DND-41 (cell line): ENCODE results near the gene DAGLA.

ENCODE experiments used
- ATAC-seq: fragments of 200-7000 bp; cut with Tn5 transposase; 3 replicates; pipeline ENCODE4 v1.9.1; 2021; ENCODE audit warnings: low read depth; ENCODE audit not compliant: insufficient read depth
- DNase-seq: peaks from one replicate; pipeline ENCODE4 v3.0.0-alpha.2; 2020
- H2AFZ ChIP-seq: 2 replicates; pipeline ENCODE4 v1.6.0; 2012; ENCODE audit warnings: low read depth, low read length
- H3K27ac ChIP-seq: 2 replicates; pipeline ENCODE4 v1.5.1; 2012; ENCODE audit warnings: low read length, inconsistent platforms
- H3K27me3 ChIP-seq: fragments of 200-600 bp; sonication (generic); 2 replicates; pipeline ENCODE4 v1.6.0; 2012; ENCODE audit warnings: low read length, mild to moderate bottlenecking, inconsistent platforms; ENCODE audit not compliant: insufficient read depth, poor library complexity
- H3K36me3 ChIP-seq: 2 replicates; pipeline ENCODE4 v1.5.1; 2012; ENCODE audit warnings: low read length, inconsistent platforms; ENCODE audit not compliant: insufficient read depth
- H3K4me1 ChIP-seq: 2 replicates; pipeline ENCODE4 v1.5.1; 2012; ENCODE audit warnings: mild to moderate bottlenecking, low read length; ENCODE audit not compliant: insufficient read depth
- H3K4me2 ChIP-seq: 2 replicates; pipeline ENCODE4 v1.6.0; 2012; ENCODE audit warnings: mild to moderate bottlenecking, moderate library complexity, low read length, inconsistent platforms; ENCODE audit not compliant: insufficient read depth
- H3K4me3 ChIP-seq, 2 experiments: fragments of 200-600 bp in 1 of 2; shearing (Covaris generic) in 1 of 2; 2 replicates each; pipeline ENCODE4 v1.5.1; 2012 to 2016; ENCODE audit warnings: inconsistent platforms in 2 of 2, low read length in 2 of 2, mild to moderate bottlenecking in 2 of 2, low read depth in 1 of 2, moderate library complexity in 1 of 2
- H3K79me2 ChIP-seq: 2 replicates; pipeline ENCODE4 v1.6.0; 2012; ENCODE audit warnings: low read length, inconsistent platforms; ENCODE audit not compliant: insufficient read depth
- H3K9ac ChIP-seq: 2 replicates; pipeline ENCODE4 v1.6.0; 2012; ENCODE audit warnings: low read depth, mild to moderate bottlenecking, inconsistent platforms, low read length, moderate library complexity
- H3K9me3 ChIP-seq: 2 replicates; pipeline ENCODE4 v1.5.1; 2012; ENCODE audit warnings: low read length, moderate library complexity, mild to moderate bottlenecking, inconsistent platforms; ENCODE audit not compliant: insufficient read depth, severe bottlenecking
- H4K20me1 ChIP-seq: 2 replicates; pipeline ENCODE4 v1.6.0; 2012; ENCODE audit warnings: low read length; ENCODE audit not compliant: insufficient read depth
- EZH2 ChIP-seq: IDR thresholded peaks from 3 replicates; pipeline ENCODE4 v1.6.1; 2012; ENCODE audit warnings: borderline replicate concordance, low read depth, mild to moderate bottlenecking, moderate library complexity, low read length, inconsistent platforms; ENCODE audit not compliant: severe bottlenecking
- TF ChIP-seq, protein P1 (sequence below): IDR thresholded peaks from 2 replicates; pipeline ENCODE4 v1.5.1; 2012; ENCODE audit warnings: borderline replicate concordance, low read length, moderate library complexity, mild to moderate bottlenecking; ENCODE audit not compliant: poor library complexity, severe bottlenecking; ENCODE audit errors: extremely low read depth

Gene DAGLA

DNA sequence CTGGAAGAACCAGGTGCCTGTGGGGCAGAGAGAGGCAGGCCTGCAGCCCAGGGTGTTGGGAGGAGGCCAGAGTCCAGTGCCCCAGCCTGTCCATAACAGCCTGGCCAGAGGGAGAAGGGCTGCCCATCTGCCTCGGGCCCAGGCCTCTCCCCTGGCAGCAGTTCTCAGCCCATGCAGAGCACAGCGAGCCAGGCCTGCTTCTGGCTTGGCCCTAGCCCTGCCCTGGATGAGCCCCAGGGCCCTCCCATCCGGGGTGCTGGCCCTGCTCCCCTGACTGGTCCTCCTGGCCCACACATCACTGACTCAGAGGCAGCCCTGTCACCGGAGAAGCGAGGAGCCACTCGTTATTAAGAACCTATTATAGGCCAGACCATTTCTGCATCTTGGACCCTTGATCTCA is 52.5 kb downstream of the DAGLA start:
- H3K79me2 ChIP-seq = no peaks in the 10 kb centered on the region
- no peaks in the 10 kb centered on the region for H3K9me3 ChIP-seq
- H3K36me3 ChIP-seq = no peaks in the 10 kb centered on the region
- H3K4me1 ChIP-seq = no peaks in the 10 kb centered on the region
- H4K20me1 ChIP-seq = peaks cover 8% of the 10 kb centered on the region
- H3K27me3 ChIP-seq = no peaks in the 10 kb centered on the region
- no peak overlapping the region for H3K9ac ChIP-seq
- no peak overlapping the region for H3K4me2 ChIP-seq
- H3K27ac ChIP-seq = no peak overlapping the region
- TF ChIP-seq, protein P1, sequence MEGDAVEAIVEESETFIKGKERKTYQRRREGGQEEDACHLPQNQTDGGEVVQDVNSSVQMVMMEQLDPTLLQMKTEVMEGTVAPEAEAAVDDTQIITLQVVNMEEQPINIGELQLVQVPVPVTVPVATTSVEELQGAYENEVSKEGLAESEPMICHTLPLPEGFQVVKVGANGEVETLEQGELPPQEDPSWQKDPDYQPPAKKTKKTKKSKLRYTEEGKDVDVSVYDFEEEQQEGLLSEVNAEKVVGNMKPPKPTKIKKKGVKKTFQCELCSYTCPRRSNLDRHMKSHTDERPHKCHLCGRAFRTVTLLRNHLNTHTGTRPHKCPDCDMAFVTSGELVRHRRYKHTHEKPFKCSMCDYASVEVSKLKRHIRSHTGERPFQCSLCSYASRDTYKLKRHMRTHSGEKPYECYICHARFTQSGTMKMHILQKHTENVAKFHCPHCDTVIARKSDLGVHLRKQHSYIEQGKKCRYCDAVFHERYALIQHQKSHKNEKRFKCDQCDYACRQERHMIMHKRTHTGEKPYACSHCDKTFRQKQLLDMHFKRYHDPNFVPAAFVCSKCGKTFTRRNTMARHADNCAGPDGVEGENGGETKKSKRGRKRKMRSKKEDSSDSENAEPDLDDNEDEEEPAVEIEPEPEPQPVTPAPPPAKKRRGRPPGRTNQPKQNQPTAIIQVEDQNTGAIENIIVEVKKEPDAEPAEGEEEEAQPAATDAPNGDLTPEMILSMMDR = no peak
- TF ChIP-seq EZH2 = no peak
- H2AFZ ChIP-seq = no peak overlapping the region
- no peak for DNase-seq
- ATAC-seq = no peak
- no peak overlapping the region for H3K4me3 ChIP-seq

DNA sequence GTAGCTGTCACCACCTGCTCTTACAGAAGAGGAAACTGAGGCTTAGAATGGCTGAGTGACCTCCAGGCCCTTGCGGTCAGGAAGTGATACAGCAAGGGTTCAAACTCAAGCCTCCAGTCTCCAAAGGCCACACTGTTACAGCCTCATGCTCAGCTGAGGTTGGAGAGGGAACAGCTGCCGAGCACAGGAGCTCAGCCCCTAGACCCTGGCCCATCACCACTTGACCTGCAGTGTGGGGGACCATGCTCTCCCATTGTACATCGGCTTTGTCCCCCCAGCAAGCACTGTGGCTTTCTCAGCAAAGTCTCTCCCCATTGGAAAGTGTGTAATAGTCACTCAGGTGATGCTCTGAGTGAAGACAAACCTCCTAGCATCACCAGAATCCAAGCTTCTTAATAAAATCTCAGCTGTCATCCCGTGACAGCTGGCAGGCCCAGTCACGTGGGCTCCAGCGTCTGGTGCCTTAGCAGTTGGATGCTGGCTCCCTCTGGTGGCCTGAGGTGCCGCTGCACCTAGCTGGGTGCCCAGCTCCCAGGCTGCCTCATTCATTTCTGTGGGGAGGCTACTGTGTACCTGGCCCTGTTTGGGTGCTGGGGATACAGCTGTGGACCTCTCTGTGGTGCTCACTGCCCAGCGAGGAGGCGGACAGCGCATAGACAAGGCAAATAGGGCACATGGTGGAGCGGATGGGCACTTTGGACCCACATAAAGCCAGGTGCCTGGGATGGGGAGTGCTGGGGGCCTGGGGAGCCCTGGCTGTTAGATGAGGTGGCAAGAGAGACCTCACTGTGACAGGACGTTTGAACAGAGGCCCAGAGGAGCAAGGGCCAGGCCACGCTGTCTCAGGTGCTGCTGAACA is 53.2 kb downstream of the DAGLA start:
- Histone ChIP-seq H3K79me2 (no peaks in the 10 kb centered on the region), H3K4me1 (no peaks in the 10 kb centered on the region), H3K9me3 (no peaks in the 10 kb centered on the region), H3K27ac (no peak overlapping the region), H3K4me3 (no peak overlapping the region), H3K27me3 (no peaks in the 10 kb centered on the region), H2AFZ (peak overlapping the region; percentile 24; the same call in 1 of the 2 replicates), H3K9ac (no peak overlapping the region), H3K4me2 (no peak overlapping the region), H4K20me1 (peaks cover 8% of the 10 kb centered on the region), H3K36me3 (no peaks in the 10 kb centered on the region)
- peak; percentile 81 for DNase-seq
- peak; percentile 98 for ATAC-seq
- TF ChIP-seq EZH2 = no peak
- TF ChIP-seq, protein P1 = peak; percentile 99

DNA sequence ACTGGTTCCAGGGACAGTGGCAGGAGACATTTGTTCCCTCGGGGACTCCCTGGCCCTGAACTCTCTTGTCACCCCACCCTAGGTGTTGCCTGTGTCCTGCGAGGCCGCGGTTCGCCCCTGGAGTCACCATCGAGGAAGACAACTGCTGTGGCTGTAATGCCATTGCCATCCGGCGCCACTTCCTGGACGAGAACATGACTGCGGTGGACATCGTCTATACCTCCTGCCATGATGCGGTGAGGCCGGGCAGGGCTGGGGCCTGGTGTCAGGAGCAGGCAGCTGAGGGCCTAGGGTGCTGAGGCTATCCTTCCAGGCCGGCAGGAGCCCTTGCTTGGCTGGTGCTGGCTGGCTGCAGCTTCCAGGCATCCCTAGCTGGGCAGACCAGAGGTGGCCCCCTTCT is 54.6 kb downstream of the DAGLA start:
- no peak overlapping the region for H3K4me2 ChIP-seq
- TF ChIP-seq EZH2 = no peak
- TF ChIP-seq, protein P1 = no peak
- H2AFZ ChIP-seq = no peak overlapping the region
- no peaks in the 10 kb centered on the region for H3K4me1 ChIP-seq
- no peaks in the 10 kb centered on the region for H3K9me3 ChIP-seq
- ATAC-seq = no peak
- no peaks in the 10 kb centered on the region for H3K27me3 ChIP-seq
- no peak overlapping the region for H3K27ac ChIP-seq
- no peak for DNase-seq
- H4K20me1 ChIP-seq = peaks cover 8% of the 10 kb centered on the region
- no peaks in the 10 kb centered on the region for H3K36me3 ChIP-seq
- H3K9ac ChIP-seq = no peak overlapping the region
- H3K4me3 ChIP-seq = no peak overlapping the region
- H3K79me2 ChIP-seq = no peaks in the 10 kb centered on the region
